HK-2 (cell line): ENCODE results near the gene ACP2.
"Not testable (repeated sequence)": the region's sequence is repeated elsewhere in the genome, so short reads cannot be mapped to it uniquely, and the experiment has no call there.

ENCODE experiments used
- DNase-seq: peaks from one replicate; pipeline ENCODE4 v3.0.0-alpha.2; 2018; ENCODE audit not compliant: unreplicated experiment

Gene ACP2

GRCh38 chr11:47204637-47204989, 44.0 kb downstream of the ACP2 start:
- DNase-seq = no peak

GRCh38 chr11:47202576-47202975, 46.0 kb downstream of the ACP2 start:
- DNase-seq = no peak

- DNase-seq = no peak
Observed at GRCh38 chr11:47201015-47201414, 47.6 kb downstream of the ACP2 start.

GRCh38 chr11:47198161-47198560, 50.5 kb downstream of the ACP2 start:
- DNase-seq = not testable (repeated sequence)

GRCh38 chr11:47192111-47192510, 56.5 kb downstream of the ACP2 start:
- DNase-seq = no peak

GRCh38 chr11:47191137-47191536, 57.5 kb downstream of the ACP2 start:
- not testable (repeated sequence) for DNase-seq
